GM12878 (cell line): ENCODE measurements around the gene LPAR5. TPM values are rescaled to one million over a fixed set of nuclear protein-coding genes. Genes with fewer than 3 reads are reported as not detected.

Source experiments
- ATAC-seq: fragments of 200-7000 bp; cut with Tn5 transposase; 3 replicates; pipeline ENCODE4 v1.9.1; 2020; ENCODE audit warnings: mild to moderate bottlenecking, moderate library complexity
- BruUV-seq: library from RNA; stranded (reverse); fragments of 400-500 nt; replicated peaks from 2 replicates; lab custom pipeline; 2021; lab: Mats Ljungman, UMichigan
- CTCF ChIA-PET: fragments of 300-600 bp; sonication (Branson Sonifier 250); formaldehyde crosslinking; extraction: SDS; loops from one replicate; lab custom pipeline; 2021; ENCODE audit warnings: inconsistent platforms; lab: Yijun Ruan, JAX
- POLR2A ChIA-PET: fragments of 350-600 bp; formaldehyde crosslinking; extraction: SDS; loops from one replicate; lab custom pipeline; 2021; ENCODE audit warnings: inconsistent platforms; lab: Charles Lee
- RAD21 ChIA-PET: fragments of 300-600 bp; sonication (Branson Sonifier 250); formaldehyde crosslinking; loops from one replicate; lab custom pipeline; 2023; ENCODE audit warnings: antibody characterized with exemption; ENCODE audit not compliant: unreplicated experiment; lab: Charles Lee
- SMC1A ChIA-PET: fragments of 300-600 bp; sonication (Branson Sonifier 250); formaldehyde crosslinking; loops from one replicate; lab custom pipeline; 2023; ENCODE audit not compliant: unreplicated experiment, uncharacterized antibody; lab: Charles Lee
- DNase-seq: peaks from one replicate; pipeline ENCODE4 v3.0.0-alpha.2; 2011; ENCODE audit warnings: low read depth, low spot score
- FAIRE-seq: peaks from 3 replicates; lab custom pipeline; 2011; peaks lifted over from hg19 to GRCh38; lab: Jason Lieb, UNC
- H2AFZ ChIP-seq: 2 replicates; pipeline ENCODE4 v1.6.0; 2011; ENCODE audit warnings: low read depth, low read length, control low read depth; ENCODE audit not compliant: control insufficient read depth
- H3K27ac ChIP-seq: 2 replicates; pipeline ENCODE4 v1.5.1; 2011; ENCODE audit warnings: control low read depth; ENCODE audit not compliant: control insufficient read depth, insufficient read depth
- H3K27me3 ChIP-seq, 2 experiments: replicated peaks in 1 of 2; 2 replicates each; pipeline versions ENCODE4 v1.6.0 to v1.6.1; 2011; ENCODE audit warnings: low read length in 1 of 2; ENCODE audit not compliant: control insufficient read depth in 2 of 2, insufficient read depth in 2 of 2
- H3K36me3 ChIP-seq, 2 experiments: 2 replicates each; pipeline ENCODE4 v1.5.1; 2011; ENCODE audit warnings: low read length in 1 of 2; ENCODE audit not compliant: control insufficient read depth in 2 of 2, insufficient read depth in 2 of 2
- H3K4me1 ChIP-seq: 2 replicates; pipeline ENCODE4 v1.6.1; 2011; ENCODE audit warnings: mild to moderate bottlenecking, low read length, moderate library complexity, mixed read lengths; ENCODE audit not compliant: control insufficient read depth, insufficient read depth
- H3K4me2 ChIP-seq: 2 replicates; pipeline ENCODE4 v1.6.0; 2011; ENCODE audit warnings: control low read depth; ENCODE audit not compliant: control insufficient read depth, insufficient read depth
- H3K4me3 ChIP-seq: fragments of 200-600 bp; sonication (generic); 2 replicates; pipeline ENCODE4 v1.5.1; 2016
- H3K79me2 ChIP-seq: 2 replicates; pipeline ENCODE4 v1.6.0; 2011; ENCODE audit warnings: low read length; ENCODE audit not compliant: control insufficient read depth, insufficient read depth
- H3K9ac ChIP-seq: 2 replicates; pipeline ENCODE4 v1.8.0; 2011; ENCODE audit warnings: low read length, control low read depth, mixed read lengths; ENCODE audit not compliant: control insufficient read depth, insufficient read depth
- H3K9me3 ChIP-seq: replicated peaks from 3 replicates; pipeline ENCODE4 v1.5.1; 2011; ENCODE audit warnings: mild to moderate bottlenecking, low read length; ENCODE audit not compliant: control insufficient read depth, insufficient read depth
- H4K20me1 ChIP-seq: 2 replicates; pipeline ENCODE4 v1.6.0; 2011; ENCODE audit not compliant: control insufficient read depth, insufficient read depth
- DPF2 ChIP-seq: fragments of 450-650 bp; IDR thresholded peaks from 2 replicates; pipeline ENCODE4 v1.6.1; 2017; ENCODE audit warnings: mild to moderate bottlenecking
- HDGF ChIP-seq: fragments of 450-650 bp; IDR thresholded peaks from 2 replicates; pipeline ENCODE4 v1.6.1; 2016; ENCODE audit warnings: antibody characterized with exemption
- IKZF2 ChIP-seq, 2 experiments: fragments of 450-650 bp; IDR thresholded peaks; 2 replicates each; pipeline ENCODE4 v1.6.1; 2017; ENCODE audit warnings: mild to moderate bottlenecking in 2 of 2, moderate library complexity in 2 of 2
- MLLT1 ChIP-seq: fragments of 450-650 bp; IDR thresholded peaks from 2 replicates; pipeline ENCODE4 v1.6.1; 2016; ENCODE audit warnings: mild to moderate bottlenecking
- PRDM15 ChIP-seq: fragments of 450-650 bp; formaldehyde crosslinking; IDR thresholded peaks from 2 replicates; pipeline ENCODE4 v1.4.0; 2020; ENCODE audit warnings: mild to moderate bottlenecking, moderate library complexity
- RUNX3 ChIP-seq: IDR thresholded peaks from 2 replicates; pipeline ENCODE4 v1.6.1; 2012; ENCODE audit warnings: low read length, inconsistent platforms
- SMARCA5 ChIP-seq: fragments of 450-650 bp; IDR thresholded peaks from 2 replicates; pipeline ENCODE4 v1.6.1; 2017; ENCODE audit warnings: mild to moderate bottlenecking
- TCF3 ChIP-seq: IDR thresholded peaks from 2 replicates; pipeline ENCODE4 v1.6.1; 2012; ENCODE audit warnings: low read depth, mild to moderate bottlenecking, low read length, borderline replicate concordance; ENCODE audit not compliant: insufficient read depth
- YY1 ChIP-seq: IDR thresholded peaks from 2 replicates; pipeline ENCODE4 v1.6.1; 2011; ENCODE audit warnings: low read depth, mild to moderate bottlenecking, low read length
- ZBTB33 ChIP-seq: fragments of 450-650 bp; IDR thresholded peaks from 2 replicates; pipeline ENCODE4 v1.6.1; 2017; ENCODE audit warnings: mild to moderate bottlenecking
- WGBS: methylation state at CpG from one replicate; pipeline ENCODE4 v1.1.6; 2016; ENCODE audit warnings: low lambda C conversion rate; ENCODE audit not compliant: insufficient replicate concordance, insufficient coverage; ENCODE audit errors: missing lambda C conversion rate; 5-methylcytosine and 5-hydroxymethylcytosine counted together
- in situ Hi-C: fragments of 300-500 bp; cut with MboI; formaldehyde crosslinking; loops from 9 replicates; pipeline ENCODE4 v1.14.3; 2018; ENCODE audit warnings: mixed read lengths
- intact Hi-C: fragments of 100-400 bp; cut with micrococcal nuclease; formaldehyde crosslinking; loops from one replicate; pipeline ENCODE4 v1.14.2; 2022; ENCODE audit not compliant: unreplicated experiment
- polyA plus RNA-seq, 11 experiments: library from polyadenylated mRNA; depleted of rRNA in 4 of 11; unstranded in 6 of 11; stranded (reverse) in 5 of 11; fragments of >200 nt; fragmentation: Nextera tagmentation in 4 of 11; fragmentation: Illumina TruSeq in 1 of 11; extraction: Ambion mirVana in 4 of 11; extraction: Trizol in 1 of 11; gene quantifications; 1 replicate in 1 of 11; 2 replicates in 10 of 11; pipeline versions ENCODE4 v1.2.1 to v1.2.3, GENCODE V29; 2011 to 2016; ENCODE audit warnings: inconsistent platforms in 2 of 11, missing spikeins in 2 of 11, low read depth in 1 of 11
- total RNA-seq, 4 experiments: library from RNA; depleted of rRNA in 3 of 4; stranded (reverse); fragments of >200 nt in 3 of 4; fragmentation: Illumina TruSeq in 1 of 4; extraction: Trizol in 1 of 4; gene quantifications; 2 replicates each; pipeline versions ENCODE4 v1.2.1 to v1.2.3, GENCODE V29; 2013 to 2021
- TF ChIP-seq, protein P1 (sequence below): fragments of 450-650 bp; IDR thresholded peaks from 2 replicates; pipeline ENCODE4 v1.6.1; 2018; ENCODE audit warnings: borderline replicate concordance, mild to moderate bottlenecking; ENCODE audit not compliant: partially characterized antibody

Gene LPAR5
- total and polyA plus RNA-seq, 10 of the 15 experiments (the other 5 are each of a cell fraction or from before 2014, with no cell fraction given): 1.3 to 7.9 (median 5.3) TPM

DNA sequence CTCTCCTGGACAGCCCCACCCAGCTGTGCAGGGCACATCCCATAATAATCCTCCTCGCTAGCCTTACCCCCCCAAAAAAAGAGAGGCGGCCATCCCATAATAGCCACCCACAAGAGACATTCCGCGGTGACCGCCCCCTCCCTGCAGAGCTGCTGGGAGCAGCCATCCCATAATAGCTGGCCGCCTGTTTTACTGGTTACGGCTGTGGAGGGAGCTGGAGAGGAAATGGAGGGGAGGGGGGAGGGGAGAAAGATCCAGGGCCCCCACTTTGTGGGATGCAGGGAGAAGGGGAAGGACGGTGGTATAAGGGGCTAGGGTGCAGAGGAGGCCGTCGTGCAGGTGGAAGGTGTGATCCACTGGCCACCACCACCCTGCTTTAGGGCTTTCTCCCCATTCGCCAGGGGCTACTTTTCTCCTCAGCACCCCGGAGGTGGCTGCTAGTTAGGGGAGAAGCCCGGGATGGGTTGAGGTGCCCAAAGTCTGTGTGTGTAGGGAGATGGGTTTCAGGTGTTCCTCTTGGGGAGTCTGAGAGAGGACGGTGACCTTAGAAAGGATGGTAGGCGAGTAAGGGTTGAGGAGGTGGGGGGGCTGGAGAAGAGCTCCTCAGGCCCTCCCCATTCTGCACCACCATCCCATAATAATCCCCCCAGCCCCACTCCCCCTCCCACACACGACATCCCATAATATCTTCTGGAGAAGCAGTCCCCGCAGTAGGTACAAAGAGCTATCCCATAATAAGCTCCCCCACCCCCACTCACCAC is 22.6 kb downstream of the LPAR5 start:
- Histone ChIP-seq H3K27ac (peak overlapping the region; percentile 75), H3K27me3 (no peaks in the 10 kb centered on the region), H2AFZ (peak overlapping the region; percentile 76), H3K9ac (peak overlapping the region; percentile 47), H3K4me3 (no peak overlapping the region), H3K36me3 (no peaks in the 10 kb centered on the region), H3K4me1 (peaks cover 32% of the 10 kb centered on the region), H3K9me3 (no peaks in the 10 kb centered on the region), H4K20me1 (no peaks in the 10 kb centered on the region), H3K79me2 (no peaks in the 10 kb centered on the region), H3K4me2 (peak overlapping the region; percentile 75)
- no peak for DNase-seq
- RAD21 ChIA-PET: interaction anchor here (0.6 to 2.6 kb wide), 13 partner anchors 9 to 148 kb away, joined by 3 to 13 read pairs (median 5); partner anchors contain the start of genes LPAR5, MLF2 and ZNF384
- FAIRE-seq: no peak
- POLR2A ChIA-PET: interaction anchor here (0.6 to 2.5 kb wide), 19 partner anchors 8 to 258 kb away, joined by 3 to 13 read pairs (median 5); partner anchors contain the start of genes CDCA3, LPAR5, PTMS and USP5
- WGBS: 19% methylated on average over 17 of the region's 17 CpGs
- in situ Hi-C loops: no loop called here
- intact Hi-C loops: loop anchor here (1.0 kb wide), 1 partner anchor 76 kb away; the partner anchor contains the start of gene ZNF384
- no TSS peak for BruUV-seq
- CTCF ChIA-PET: interaction anchor here (0.6 to 3.9 kb wide), 14 partner anchors 9 to 283 kb away, joined by 3 to 21 read pairs (median 4); partner anchors contain the start of genes COPS7A and ZNF384
- SMC1A ChIA-PET: interaction anchor here (0.6 to 3.7 kb wide), 12 partner anchors 9 to 1334 kb away, joined by 3 to 13 read pairs (median 4); no protein-coding TSS in a partner anchor
- ATAC-seq: peak; percentile 19
- TF ChIP-seq HDGF (peak; percentile 81), RUNX3 (peak; percentile 52; the same call in 1 of the 2 replicates), PRDM15 (no peak), DPF2 (peak; percentile 57; the same call in 1 of the 2 replicates), YY1 (peak; percentile 13; the same call in 1 of the 2 replicates), IKZF2 (IDR thresholded peaks at IDR 0.05) (peak; percentile 58 to 64; a peak in 2 of 4 replicates), ZBTB33 (no peak), MLLT1 (0 out of 2 replicates have a peak, but pooled peaks have one; percentile 18), TCF3 (no peak), SMARCA5 (peak; percentile 45; the same call in 1 of the 2 replicates)
- TF ChIP-seq, protein P1, sequence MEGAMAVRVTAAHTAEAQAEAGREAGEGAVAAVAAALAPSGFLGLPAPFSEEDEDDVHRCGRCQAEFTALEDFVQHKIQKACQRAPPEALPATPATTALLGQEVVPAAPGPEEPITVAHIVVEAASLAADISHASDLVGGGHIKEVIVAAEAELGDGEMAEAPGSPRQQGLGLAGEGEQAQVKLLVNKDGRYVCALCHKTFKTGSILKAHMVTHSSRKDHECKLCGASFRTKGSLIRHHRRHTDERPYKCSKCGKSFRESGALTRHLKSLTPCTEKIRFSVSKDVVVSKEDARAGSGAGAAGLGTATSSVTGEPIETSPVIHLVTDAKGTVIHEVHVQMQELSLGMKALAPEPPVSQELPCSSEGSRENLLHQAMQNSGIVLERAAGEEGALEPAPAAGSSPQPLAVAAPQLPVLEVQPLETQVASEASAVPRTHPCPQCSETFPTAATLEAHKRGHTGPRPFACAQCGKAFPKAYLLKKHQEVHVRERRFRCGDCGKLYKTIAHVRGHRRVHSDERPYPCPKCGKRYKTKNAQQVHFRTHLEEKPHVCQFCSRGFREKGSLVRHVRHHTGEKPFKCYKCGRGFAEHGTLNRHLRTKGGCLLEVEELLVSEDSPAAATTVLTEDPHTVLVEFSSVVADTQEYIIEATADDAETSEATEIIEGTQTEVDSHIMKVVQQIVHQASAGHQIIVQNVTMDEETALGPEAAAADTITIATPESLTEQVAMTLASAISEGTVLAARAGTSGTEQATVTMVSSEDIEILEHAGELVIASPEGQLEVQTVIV: no peak
